DMS114 treated with DMSO at 0.1 percent for 48 hours (cell line): Measurements from ENCODE around the gene MET.
A peak's percentile ranks its signal among the peaks of the same experiment; 100 is the strongest.

ENCODE experiments used
- DNase-seq: peaks from one replicate; lab custom pipeline; 2025; ENCODE audit not compliant: unreplicated experiment; lab: John Stamatoyannopoulos, UW

The MET gene

DNA sequence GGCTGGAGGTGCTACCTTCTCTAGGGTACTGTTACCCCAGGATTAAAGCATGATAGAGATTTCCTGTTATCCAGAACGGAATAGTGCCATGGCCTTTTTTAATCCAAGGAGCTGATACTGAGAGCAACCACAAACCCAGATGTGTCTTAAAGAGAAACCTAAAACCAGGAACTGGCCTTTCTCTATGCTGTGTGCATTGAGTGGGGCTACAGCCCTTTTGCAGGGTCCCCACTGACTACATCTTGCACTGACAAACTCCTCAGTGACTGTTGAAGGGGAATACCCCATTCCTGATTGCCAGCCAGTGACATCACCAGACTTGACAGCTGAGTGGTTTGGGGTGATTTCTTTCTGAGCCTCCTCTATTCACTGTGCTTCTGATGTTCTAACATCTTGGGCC is 108.5 kb downstream of the MET start:
- DNase-seq, result no peak

DNA sequence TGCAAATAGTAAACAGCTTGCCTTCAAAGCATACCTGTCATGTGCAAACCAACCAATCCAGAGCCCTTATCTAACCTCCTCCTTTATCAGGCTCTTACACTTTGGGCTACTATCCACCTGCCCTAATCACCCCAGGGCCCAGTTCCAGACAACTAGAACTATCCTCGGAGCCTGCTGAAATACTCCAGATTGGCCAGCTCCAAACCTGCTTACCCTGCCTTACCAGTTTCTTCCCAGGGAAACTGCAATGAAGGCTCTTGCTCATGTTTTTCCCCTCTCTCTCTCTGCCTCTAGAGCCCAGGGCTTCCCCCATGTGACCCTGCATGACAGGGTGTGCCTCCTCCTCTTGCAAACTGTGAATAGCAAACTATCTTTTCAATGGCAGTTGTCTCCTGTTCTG is 109.0 kb downstream of the MET start:
- DNase-seq, result no peak

DNA sequence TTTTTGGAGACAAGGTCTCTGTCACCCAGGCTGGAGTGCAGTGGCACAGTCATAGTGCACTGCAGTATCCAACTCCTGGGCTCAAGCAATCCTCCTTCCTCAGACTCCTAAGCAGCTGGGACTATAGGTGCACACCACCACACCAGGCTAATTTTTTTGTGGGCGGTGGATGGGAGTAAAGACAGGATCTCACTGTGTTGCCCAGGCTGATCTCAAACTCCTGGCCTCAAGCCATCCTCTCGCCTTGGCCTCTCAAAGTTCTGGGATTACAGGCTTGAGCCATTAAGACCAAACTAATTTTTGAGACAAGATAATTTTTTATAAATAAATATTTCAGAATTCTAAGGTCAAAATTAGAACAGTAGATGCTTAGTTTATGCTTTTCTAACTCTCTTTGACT is 109.6 kb downstream of the MET start:
- no peak for DNase-seq

GRCh38 chr7:116782177-116782711 is 110.2 kb downstream of the MET start:
- DNase-seq, result no peak

DNA sequence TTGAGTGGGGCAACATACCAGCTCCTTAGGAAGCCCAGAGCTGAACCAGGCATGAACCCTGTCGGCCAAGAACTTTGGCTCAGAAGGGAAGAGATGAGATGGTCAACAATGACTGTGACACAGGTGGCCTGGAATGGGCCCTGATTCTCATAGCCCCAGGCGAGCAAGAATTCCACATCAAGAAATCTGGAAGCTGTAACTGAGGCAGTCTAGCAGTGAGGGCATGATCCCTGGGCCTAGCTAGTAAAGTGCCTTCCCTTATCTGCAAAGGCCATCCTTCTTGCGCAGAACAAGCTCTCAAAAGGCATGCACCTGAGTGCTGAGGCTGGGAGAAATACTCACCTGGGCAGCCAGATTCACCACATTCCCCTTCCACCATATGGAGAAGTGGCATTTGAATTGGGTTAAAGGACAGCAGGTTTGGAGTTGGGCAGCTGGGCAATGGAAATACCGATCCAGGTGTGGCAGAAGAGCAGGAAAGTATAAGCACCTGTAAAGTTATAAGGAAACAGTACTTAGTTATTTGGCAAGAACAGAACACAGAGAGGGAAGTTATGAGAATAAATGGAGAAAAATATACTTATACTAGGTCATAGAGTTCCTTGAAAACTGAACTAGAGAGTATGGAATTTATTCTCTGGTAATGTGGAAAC is 111.8 kb downstream of the MET start:
- no peak for DNase-seq

DNA sequence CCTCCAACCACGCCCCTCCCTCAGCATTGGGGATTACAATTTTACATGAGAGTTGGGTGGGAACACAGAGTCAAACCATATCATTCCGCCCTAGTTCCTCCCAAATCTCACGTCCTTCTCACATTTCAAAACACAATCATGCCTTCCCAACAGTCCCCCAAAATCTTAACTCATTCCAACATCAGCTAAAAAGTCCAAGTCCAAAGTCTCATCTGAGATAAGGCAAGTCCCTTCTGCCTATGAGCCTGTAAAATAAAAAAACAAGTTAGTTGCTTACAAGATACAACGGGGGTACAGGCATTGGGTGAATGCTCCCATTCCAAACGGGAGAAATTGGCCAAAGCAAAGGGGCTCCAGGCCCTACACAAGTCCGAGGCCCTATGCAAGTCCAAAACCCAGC is 112.7 kb downstream of the MET start:
- no peak for DNase-seq

- DNase-seq, result no peak
Measured at GRCh38 chr7:116785843-116786242, 113.8 kb downstream of the MET start.

GRCh38 chr7:116786791-116787443 is 114.9 kb downstream of the MET start:
- no peak for DNase-seq

GRCh38 chr7:116787881-116788280 is 115.9 kb downstream of the MET start:
- DNase-seq, result no peak

- no peak for DNase-seq
Measured at GRCh38 chr7:116788572-116789197, 116.7 kb downstream of the MET start.

GRCh38 chr7:116790025-116790424 is 118.0 kb downstream of the MET start:
- no peak for DNase-seq

DNA sequence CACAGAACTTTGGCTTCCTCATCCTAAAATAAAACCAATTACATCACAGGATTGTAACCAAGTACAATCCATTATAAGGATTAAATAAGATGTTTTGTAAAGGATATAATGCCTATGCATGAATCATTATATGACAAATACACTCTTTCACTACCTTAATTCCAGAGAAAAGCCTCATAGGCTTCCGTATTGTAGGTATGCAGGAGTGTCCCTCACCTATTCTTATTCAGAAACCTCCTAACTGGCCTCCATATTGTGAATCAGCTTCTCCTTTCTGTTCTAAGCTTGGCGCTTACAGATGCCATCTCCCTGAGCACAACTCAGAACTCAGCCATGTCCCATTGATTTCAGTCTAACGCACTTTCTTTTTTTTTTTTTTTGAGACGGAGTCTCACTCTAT is 120.8 kb downstream of the MET start:
- no peak for DNase-seq

DNA sequence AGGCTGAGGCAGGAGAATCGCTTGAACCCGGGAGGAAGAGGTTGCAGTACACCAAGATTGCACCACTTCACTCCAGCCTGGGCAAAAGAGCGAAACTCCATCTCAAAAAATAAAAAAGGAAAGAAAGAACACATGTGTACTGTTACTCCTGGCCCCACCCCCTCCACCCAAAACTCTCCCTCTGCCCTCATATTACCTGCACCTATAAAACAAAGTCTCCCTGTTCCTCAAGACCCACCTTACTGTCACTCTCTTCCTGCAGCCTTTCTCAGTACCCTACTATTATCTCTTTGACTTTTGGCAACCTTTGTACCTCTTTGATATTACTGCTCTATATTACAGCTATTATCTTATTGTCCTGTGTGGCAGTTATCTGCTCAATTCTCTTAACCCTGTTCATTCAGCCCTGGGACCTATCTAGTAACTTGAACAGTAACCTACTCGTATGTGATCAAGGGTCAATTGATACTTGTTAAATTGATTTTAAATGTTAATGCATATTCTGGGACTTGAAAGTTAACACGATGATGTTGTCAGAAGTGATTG is 121.9 kb downstream of the MET start:
- no peak for DNase-seq

- no peak for DNase-seq
Measured at GRCh38 chr7:116796471-116796870, 124.5 kb downstream of the MET start.

GRCh38 chr7:116797612-116798011 is 125.6 kb downstream of the MET start:
- DNase-seq, result no peak

GRCh38 chr7:116798232-116798631 is 126.2 kb downstream of the MET start:
- no peak for DNase-seq

DNA sequence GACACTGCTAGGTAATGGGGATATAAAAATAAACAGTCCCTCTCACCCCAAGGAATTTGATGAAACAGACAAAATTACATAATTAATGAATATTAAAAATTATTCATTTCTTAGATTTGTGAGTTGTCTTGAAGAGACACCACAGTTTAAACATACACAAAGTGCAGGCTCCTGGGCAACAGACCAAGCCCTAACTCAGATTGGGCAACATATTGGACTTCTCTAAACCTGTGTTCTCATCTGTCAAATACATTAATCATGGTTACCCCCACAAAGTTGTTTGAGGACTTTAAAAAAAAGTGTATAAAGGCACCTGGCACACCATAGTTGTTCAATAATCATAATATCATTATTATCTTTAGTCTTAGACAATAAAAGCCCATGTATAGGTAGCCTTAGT is 127.9 kb downstream of the MET start:
- DNase-seq, result no peak

GRCh38 chr7:116800594-116800993 is 128.6 kb downstream of the MET start:
- no peak for DNase-seq

DNA sequence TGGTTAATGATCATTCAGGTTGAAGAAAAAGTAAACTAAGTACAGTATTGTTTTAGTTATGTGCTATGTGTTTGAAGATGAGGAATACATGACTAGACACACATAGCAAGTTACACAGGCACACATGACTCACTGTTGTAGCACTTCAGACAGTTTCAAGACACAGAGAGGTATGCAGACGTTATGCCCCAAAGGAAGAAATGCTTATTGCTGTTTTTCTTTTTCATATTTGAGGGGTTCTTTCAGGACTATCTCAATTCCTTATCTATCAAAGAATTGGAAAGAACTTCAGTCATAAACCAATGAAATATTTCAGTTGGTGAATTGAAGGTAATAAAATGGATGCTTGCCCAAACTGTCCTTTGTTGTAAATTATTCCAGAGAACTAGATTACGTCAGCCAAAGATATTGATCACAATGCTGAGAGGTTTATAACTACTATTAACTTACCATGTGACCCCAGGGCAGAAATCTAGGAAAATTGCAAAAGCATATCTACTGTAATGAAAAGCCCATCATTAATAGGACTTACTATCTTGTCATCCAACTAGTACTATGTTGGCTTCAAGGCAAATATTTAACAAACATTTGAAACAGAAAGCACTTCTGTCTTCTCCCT is 129.2 kb downstream of the MET start:
- DNase-seq, result no peak

- no peak for DNase-seq
Measured at GRCh38 chr7:116802144-116802745, 130.2 kb downstream of the MET start.

- DNase-seq, result peak; percentile 15
Measured at GRCh38 chr7:116802746-116803152, 130.8 kb downstream of the MET start.
